Esophagus muscularis mucosa (tissue), 3 donors: ENCODE measurements around the gene ADGRV1.

ENCODE experiments used
- CTCF ChIP-seq, 3 experiments: fragments of 200-600 bp in 2 of 3; fragments of 450-650 bp in 1 of 3; sonication (generic) in 2 of 3; IDR thresholded peaks; one replicate each; pipeline ENCODE4 v1.5.1; 2017 to 2019; ENCODE audit warnings: antibody characterized with exemption in 3 of 3, mild to moderate bottlenecking in 2 of 3, moderate library complexity in 1 of 3
- POLR2A ChIP-seq: fragments of 450-650 bp; IDR thresholded peaks from one replicate; pipeline ENCODE4 v1.6.1; 2017; ENCODE audit warnings: antibody characterized with exemption, moderate library complexity, mild to moderate bottlenecking, low read depth

- TF ChIP-seq CTCF (IDR thresholded peaks at IDR 0.05) (no peak), POLR2A (no peak)
Observed at GRCh38 chr5:91076138-91076537, 517.5 kb downstream of the ADGRV1 start.
